Spleen (tissue), 11 donors: ENCODE data around the gene MAEA. TPM values are rescaled to one million over a fixed set of nuclear protein-coding genes. Genes with fewer than 3 reads are reported as not detected.
A peak's percentile ranks its signal among the peaks of the same experiment; 100 is the strongest.
"Not testable (repeated sequence)": the region's sequence is repeated elsewhere in the genome, so short reads cannot be mapped to it uniquely, and the experiment has no call there.

Experiments used
- DNase-seq: peaks from one replicate; pipeline ENCODE4 v3.0.0-alpha.2; 2020
- H3K27ac ChIP-seq, 8 donors: fragments of 200-600 bp; sonication (generic) in 7 of 8; 1 replicate in 4 of 8; 2 replicates in 4 of 8; pipeline versions ENCODE4 v1.5.0 to v1.8.0; 2016 to 2021; ENCODE audit warnings: inconsistent platforms in 4 of 8, mild to moderate bottlenecking in 4 of 8, moderate library complexity in 1 of 8
- H3K27me3 ChIP-seq, 7 donors: fragments of 200-600 bp; sonication (generic) in 6 of 7; replicated peaks in 1 of 7; 1 replicate in 4 of 7; 2 replicates in 3 of 7; pipeline versions ENCODE4 v1.5.0 to v1.8.0; 2016 to 2021; ENCODE audit warnings: inconsistent platforms in 3 of 7, mild to moderate bottlenecking in 1 of 7
- H3K36me3 ChIP-seq, 6 donors: fragments of 200-600 bp; sonication (generic) in 5 of 6; 1 replicate in 4 of 6; 2 replicates in 2 of 6; pipeline versions ENCODE4 v1.5.0 to v1.8.0; 2016 to 2021; ENCODE audit warnings: inconsistent platforms in 2 of 6
- H3K4me1 ChIP-seq, 6 donors: fragments of 200-600 bp; sonication (generic) in 5 of 6; 1 replicate in 3 of 6; 2 replicates in 3 of 6; pipeline versions ENCODE4 v1.5.0 to v1.8.0; 2016 to 2021; ENCODE audit warnings: inconsistent platforms in 3 of 6
- H3K4me3 ChIP-seq, 8 donors: fragments of 200-600 bp; sonication (generic) in 7 of 8; 1 replicate in 4 of 8; 2 replicates in 4 of 8; pipeline versions ENCODE4 v1.5.0 to v1.8.0; 2016 to 2021; ENCODE audit warnings: inconsistent platforms in 4 of 8, mild to moderate bottlenecking in 4 of 8, moderate library complexity in 2 of 8
- H3K9me3 ChIP-seq, 8 donors: fragments of 200-600 bp; sonication (generic) in 7 of 8; 1 replicate in 4 of 8; 2 replicates in 4 of 8; pipeline versions ENCODE4 v1.5.0 to v1.8.0; 2016 to 2021; ENCODE audit warnings: inconsistent platforms in 4 of 8
- CTCF ChIP-seq, 11 experiments: fragments of 200-600 bp in 7 of 11; fragments of 450-650 bp in 4 of 11; sonication (generic) in 4 of 11; IDR thresholded peaks in 8 of 11; conservative IDR thresholded peaks in 3 of 11; 1 replicate in 7 of 11; 2 replicates in 4 of 11; pipeline versions ENCODE4 v1.4.0 to v1.8.0; 2016 to 2021; ENCODE audit warnings: antibody characterized with exemption in 11 of 11, inconsistent platforms in 4 of 11, mild to moderate bottlenecking in 1 of 11
- POLR2A ChIP-seq, 3 donors: fragments of 450-650 bp; IDR thresholded peaks; one replicate each; pipeline ENCODE4 v1.5.1; 2017; ENCODE audit warnings: antibody characterized with exemption in 3 of 3, mild to moderate bottlenecking in 1 of 3
- POLR2AphosphoS5 ChIP-seq, 3 donors: sonication (generic); formaldehyde crosslinking; IDR thresholded peaks; one replicate each; pipeline ENCODE4 v1.5.1; 2017; ENCODE audit warnings: antibody characterized with exemption in 3 of 3
- WGBS, 5 donors: extraction: QIAGEN DNeasy Blood & Tissue Kit in 3 of 5; methylation state at CpG; one replicate each; pipeline versions ENCODE4 v1.1.5 to v1.1.7; 2013 to 2018; 5-methylcytosine and 5-hydroxymethylcytosine counted together
- intact Hi-C: fragments of 100-400 bp; cut with DNase I; formaldehyde crosslinking; loops from one replicate; pipeline ENCODE4 v1.15.0; 2023; ENCODE audit warnings: low total_unique reads
- polyA plus RNA-seq, 3 donors: library from polyadenylated mRNA; stranded (reverse); fragments of 200-250 nt; gene quantifications; one replicate each; pipeline ENCODE4 v1.2.1, GENCODE V29; 2013
- total RNA-seq, 7 donors: library from RNA; depleted of rRNA in 3 of 7; stranded (reverse); fragments of >200 nt in 3 of 7; fragmentation: NEBNext Ultra II Directional in 4 of 7; extraction: Animal tissue kit (Norgen Biotek cat#: 25700) in 4 of 7; gene quantifications; one replicate each; pipeline versions ENCODE4 v1.1.0 to v1.2.1, GENCODE V29; 2016 to 2021
- donor health status: healthy with polysubstance abuse.
- donor health status: DM: no; HTN: no; CAD: no; lungs with moderate emphysema.
- donor health status: DM: no; HTN: no; CAD: no.
- donor health status: Bipolar disorder and iron deficiency.
- donor health status: healthy.
- donor health status: DM: no; HTN: no; CAD: no.
- donor health status: DM: yes; HTN: yes; CAD: no.

MAEA gene
- total and polyA plus RNA-seq, 10 donors, result 46.6 to 112 (median 80.1) TPM

GRCh38 chr4:1291996-1292702, 2.5 kb downstream of the MAEA start:
- TF ChIP-seq CTCF (IDR thresholded peaks at IDR 0.05 in 8 of 11, conservative IDR thresholded peaks at IDR 0.05 in 3 of 11) (no peak), POLR2AphosphoS5 (IDR thresholded peaks at IDR 0.05) (no peak), POLR2A (IDR thresholded peaks at IDR 0.05) (no peak)
- Histone ChIP-seq H3K27ac (peak overlapping the region in 4 of 8 donors; percentile 8 to 94 (median 46)), H3K4me1 (peaks cover 44 to 78% (median 66%) of the 10 kb centered on the region in 6 donors), H3K4me3 (peak overlapping the region in 1 of 8 donors; percentile 73), H3K36me3 (peaks cover 0 to 27% (median 6%) of the 10 kb centered on the region in 6 donors), H3K27me3 (no peaks in the 10 kb centered on the region), H3K9me3 (no peaks in the 10 kb centered on the region)
- DNase-seq, result peak; percentile 65
- intact Hi-C loops, result loop anchor here (10.0 kb wide), 1 partner anchor 53 kb away; the partner anchor contains the start of gene UVSSA
- WGBS, 5 donors, result 58 to 81% (median 79%) methylated on average over 10 to 11 of the region's 11 CpGs

DNA sequence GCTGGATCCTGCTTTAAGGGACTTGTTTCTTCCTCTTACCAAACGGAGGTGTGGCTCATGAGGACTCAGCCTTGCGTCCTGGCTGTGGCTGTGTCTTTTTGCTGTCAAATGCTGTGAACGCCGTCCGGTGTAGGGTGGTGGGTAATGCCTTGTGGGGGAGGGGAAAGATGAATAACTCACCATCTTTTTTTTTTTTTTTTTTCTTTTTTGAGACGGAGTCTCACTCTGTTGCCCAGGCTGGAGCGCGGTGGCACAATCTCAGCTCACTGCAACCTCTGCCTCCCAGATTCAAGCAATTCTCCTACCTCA, 3.0 kb downstream of the MAEA start:
- 79 to 90% (median 85%) methylated on average over 8 of the region's 8 CpGs for WGBS, 5 donors
- H3K36me3 ChIP-seq, result peaks cover 0 to 32% (median 11%) of the 10 kb centered on the region in 6 donors
- intact Hi-C loops, result loop anchor here (10.0 kb wide), 1 partner anchor 52 kb away; the partner anchor contains the start of gene UVSSA
- peak overlapping the region in 4 of 8 donors; percentile 8 to 94 (median 46) for H3K27ac ChIP-seq
- DNase-seq, H3K9me3 ChIP-seq, H3K27me3 ChIP-seq: not testable (repeated sequence)
- H3K4me3 ChIP-seq, result peak overlapping the region in 1 of 8 donors; percentile 73
- H3K4me1 ChIP-seq, result peaks cover 44 to 83% (median 69%) of the 10 kb centered on the region in 6 donors

GRCh38 chr4:1293531-1293941, 3.8 kb downstream of the MAEA start:
- DNase-seq, result peak; percentile 73
- H3K36me3 ChIP-seq, result peaks cover 0 to 41% (median 19%) of the 10 kb centered on the region in 6 donors
- WGBS, 5 donors, result 61 to 85% (median 82%) methylated on average over 4 of the region's 4 CpGs
- H3K27me3 ChIP-seq, result no peaks in the 10 kb centered on the region
- no peak overlapping the region for H3K4me3 ChIP-seq
- H3K4me1 ChIP-seq, result peaks cover 44 to 90% (median 73%) of the 10 kb centered on the region in 6 donors
- intact Hi-C loops, result loop anchor here (10.0 kb wide), 1 partner anchor 51 kb away; the partner anchor contains the start of gene UVSSA
- peak overlapping the region in 5 of 8 donors; percentile 26 to 94 (median 54) for H3K27ac ChIP-seq
- TF ChIP-seq POLR2AphosphoS5 (IDR thresholded peaks at IDR 0.05) (peak in 1 of 3 donors; percentile 29), POLR2A (IDR thresholded peaks at IDR 0.05) (no peak)
- H3K9me3 ChIP-seq, result no peaks in the 10 kb centered on the region

GRCh38 chr4:1293991-1294390, 4.3 kb downstream of the MAEA start:
- peaks cover 42 to 90% (median 71%) of the 10 kb centered on the region in 6 donors for H3K4me1 ChIP-seq
- no peak overlapping the region for H3K4me3 ChIP-seq
- intact Hi-C loops, result loop anchor here (10.0 kb wide), 1 partner anchor 51 kb away; the partner anchor contains the start of gene UVSSA
- peaks cover 0 to 45% (median 23%) of the 10 kb centered on the region in 6 donors for H3K36me3 ChIP-seq
- peak overlapping the region in 5 of 8 donors; percentile 26 to 94 (median 54) for H3K27ac ChIP-seq
- peak; percentile 75 for DNase-seq
- no peaks in the 10 kb centered on the region for H3K27me3 ChIP-seq
- 72 to 88% (median 82%) methylated on average over 15 of the region's 15 CpGs for WGBS, 5 donors
- no peaks in the 10 kb centered on the region for H3K9me3 ChIP-seq
- TF ChIP-seq POLR2A (IDR thresholded peaks at IDR 0.05) (no peak), POLR2AphosphoS5 (IDR thresholded peaks at IDR 0.05) (peak in 1 of 3 donors; percentile 54)

GRCh38 chr4:1294424-1294823, 4.7 kb downstream of the MAEA start:
- Histone ChIP-seq H3K9me3 (no peaks in the 10 kb centered on the region), H3K4me3 (no peak overlapping the region), H3K36me3 (peaks cover 0 to 50% (median 27%) of the 10 kb centered on the region in 6 donors), H3K27me3 (no peaks in the 10 kb centered on the region), H3K27ac (peak overlapping the region in 4 of 8 donors; percentile 39 to 94 (median 64)), H3K4me1 (peaks cover 39 to 90% (median 71%) of the 10 kb centered on the region in 6 donors)
- 71 to 97% (median 90%) methylated on average over 13 to 14 of the region's 14 CpGs for WGBS, 5 donors
- TF ChIP-seq POLR2A (IDR thresholded peaks at IDR 0.05) (no peak), CTCF (IDR thresholded peaks at IDR 0.05 in 8 of 11, conservative IDR thresholded peaks at IDR 0.05 in 3 of 11) (no peak), POLR2AphosphoS5 (IDR thresholded peaks at IDR 0.05) (no peak)
- intact Hi-C loops, result loop anchor here (10.0 kb wide), 1 partner anchor 50 kb away; the partner anchor contains the start of gene UVSSA
- DNase-seq, result peak; percentile 72
